Bronchial epithelial cell (primary cell): ENCODE results near the gene RUSF1. TPM values are rescaled to one million over a fixed set of nuclear protein-coding genes. Genes with fewer than 3 reads are reported as not detected.
"Not testable (repeated sequence)": the region's sequence is repeated elsewhere in the genome, so short reads cannot be mapped to it uniquely, and the experiment has no call there.

Experiments used
- DNase-seq: peaks from one replicate; pipeline ENCODE4 v3.0.0-alpha.2; 2010; ENCODE audit warnings: low read depth
- FAIRE-seq: peaks from 2 replicates; lab custom pipeline; 2011; peaks lifted over from hg19 to GRCh38; lab: Jason Lieb, UNC
- H3K27me3 ChIP-seq: 2 replicates; pipeline ENCODE4 v1.5.1; 2011; ENCODE audit warnings: low read length; ENCODE audit not compliant: control insufficient read depth, insufficient read depth
- H3K36me3 ChIP-seq: 2 replicates; pipeline ENCODE4 v1.5.1; 2011; ENCODE audit warnings: low read length; ENCODE audit not compliant: control insufficient read depth, insufficient read depth
- H3K4me3 ChIP-seq: 2 replicates; pipeline ENCODE4 v1.5.1; 2011; ENCODE audit warnings: mild to moderate bottlenecking, low read depth, low read length, control low read depth
- CTCF ChIP-seq: IDR thresholded peaks from 2 replicates; pipeline ENCODE4 v1.5.1; 2011; ENCODE audit warnings: mild to moderate bottlenecking, moderate library complexity, low read length, control low read depth, inconsistent platforms; ENCODE audit not compliant: insufficient read depth, severe bottlenecking
- total RNA-seq: library from RNA; depleted of rRNA; stranded (reverse); fragments of >200 nt; gene quantifications from 2 replicates; pipeline ENCODE4 v1.2.1, GENCODE V29; 2014

RUSF1 gene
- total RNA-seq, 1 donor from 2014 or later = 26.9 TPM

GRCh38 chr16:31529108-31529936 is 21.1 kb upstream of the RUSF1 start:
- DNase-seq (no peak), FAIRE-seq (no peak)
- Histone ChIP-seq H3K36me3 (no peaks in the 10 kb centered on the region), H3K27me3 (peaks cover 3% of the 10 kb centered on the region), H3K4me3 (no peak overlapping the region)
- no peak for TF ChIP-seq CTCF

- no peak for DNase-seq
- no peaks in the 10 kb centered on the region for H3K36me3 ChIP-seq
- no peak for FAIRE-seq
- H3K27me3 ChIP-seq = peaks cover 3% of the 10 kb centered on the region
- no peak for TF ChIP-seq CTCF
- H3K4me3 ChIP-seq = no peak overlapping the region
These were observed 20.4 kb upstream of the RUSF1 start for GRCh38 chr16:31528523-31529107.

GRCh38 chr16:31527734-31528274 is 19.6 kb upstream of the RUSF1 start, which contains the start of gene AHSP:
AHSP (plus strand) TSS chr16:31527900; CDS start chr16:31528140, 240 bp downstream.
- Histone ChIP-seq H3K27me3 (peaks cover 3% of the 10 kb centered on the region), H3K4me3 (no peak within 1 kb of the TSS), H3K36me3 (no peaks in the 10 kb centered on the region)
- no peak for DNase-seq
- no peak for FAIRE-seq
- no peak for TF ChIP-seq CTCF

GRCh38 chr16:31525113-31525512 is 16.9 kb upstream of the RUSF1 start:
- no peak for FAIRE-seq
- peaks cover 3% of the 10 kb centered on the region for H3K27me3 ChIP-seq
- no peaks in the 10 kb centered on the region for H3K36me3 ChIP-seq

GRCh38 chr16:31523768-31524167 is 15.6 kb upstream of the RUSF1 start:
- DNase-seq, H3K36me3 ChIP-seq, H3K4me3 ChIP-seq, FAIRE-seq, H3K27me3 ChIP-seq: not testable (repeated sequence)

More at GRCh38 chr16:31525113-31525512, 16.9 kb upstream of the RUSF1 start:
- no peak for TF ChIP-seq CTCF
- H3K4me3 ChIP-seq = no peak overlapping the region
- no peak for DNase-seq

- no peak for FAIRE-seq
- H3K4me3 ChIP-seq = no peak overlapping the region
- DNase-seq = no peak
- H3K36me3 ChIP-seq = no peaks in the 10 kb centered on the region
- no peak for TF ChIP-seq CTCF
- no peaks in the 10 kb centered on the region for H3K27me3 ChIP-seq
These were observed 13.9 kb upstream of the RUSF1 start for GRCh38 chr16:31522071-31522470.
